Activated CD4-positive, CD25-positive, alpha-beta regulatory T cell treated with anti-CD3 and anti-CD28 coated beads, Interleukin-2, amount 50 U/mL, for 16 hours (primary cell): ENCODE data around the gene TRAPPC2L.
"Not testable (repeated sequence)": the region's sequence is repeated elsewhere in the genome, so short reads cannot be mapped to it uniquely, and the experiment has no call there.

Experiments used
- DNase-seq: peaks from one replicate; pipeline ENCODE4 v3.0.0-alpha.2; 2020; ENCODE audit warnings: low read depth, low spot score

The TRAPPC2L gene

GRCh38 chr16:88818575-88818874, 38.4 kb upstream of the TRAPPC2L start:
- DNase-seq: no peak

DNA sequence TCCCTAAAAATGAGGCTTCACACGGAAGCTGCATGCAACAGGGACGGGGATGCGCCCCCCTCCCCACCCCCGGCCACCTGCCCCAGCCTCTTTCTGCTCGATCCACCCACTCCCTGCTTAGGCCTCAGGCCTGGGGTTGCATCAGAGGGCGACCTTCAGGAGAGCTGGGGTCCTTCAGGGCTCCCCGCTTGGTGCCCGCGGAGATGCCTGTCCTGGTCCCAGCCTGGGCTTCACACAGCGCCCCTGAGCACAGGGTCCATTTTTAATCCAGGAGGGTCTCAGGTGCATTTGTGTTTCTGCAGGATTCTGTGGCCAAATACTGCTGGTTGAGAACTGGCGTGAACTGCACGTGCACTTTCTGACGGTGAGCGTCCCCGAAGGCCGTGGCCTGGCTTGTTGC, 37.8 kb upstream of the TRAPPC2L start:
- no peak for DNase-seq

DNA sequence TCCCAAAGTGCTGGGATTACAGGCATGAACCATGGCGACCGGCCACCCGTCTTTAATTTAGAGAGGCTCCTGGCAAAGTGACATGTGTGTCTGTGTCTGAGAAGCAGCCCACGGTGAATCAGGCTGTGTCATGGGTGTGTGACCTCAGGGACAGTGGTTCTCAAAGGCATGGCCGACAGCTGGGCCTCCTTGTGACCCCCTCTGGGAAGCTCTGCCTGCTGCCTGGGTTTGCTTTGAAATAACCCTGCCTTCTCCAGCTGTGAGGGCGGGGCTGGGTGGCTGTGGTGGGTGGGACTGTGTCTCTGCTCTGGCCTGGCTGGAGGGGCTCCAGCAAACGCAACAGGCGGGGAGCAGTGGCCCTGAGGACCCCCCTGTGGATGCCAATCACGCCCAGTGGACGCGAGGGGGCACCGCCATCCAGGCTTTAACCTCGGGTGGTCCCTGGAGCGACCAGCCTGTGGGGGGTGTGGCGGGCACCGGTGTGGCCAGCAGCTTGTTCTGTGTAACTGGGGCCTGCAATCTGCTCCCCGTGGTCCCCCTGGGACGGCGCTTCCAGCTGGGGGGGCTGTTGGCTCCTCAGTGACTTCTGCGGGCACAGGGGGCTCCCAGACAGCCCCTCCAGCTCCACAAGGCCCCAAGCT, 36.4 kb upstream of the TRAPPC2L start:
- no peak for DNase-seq

DNA sequence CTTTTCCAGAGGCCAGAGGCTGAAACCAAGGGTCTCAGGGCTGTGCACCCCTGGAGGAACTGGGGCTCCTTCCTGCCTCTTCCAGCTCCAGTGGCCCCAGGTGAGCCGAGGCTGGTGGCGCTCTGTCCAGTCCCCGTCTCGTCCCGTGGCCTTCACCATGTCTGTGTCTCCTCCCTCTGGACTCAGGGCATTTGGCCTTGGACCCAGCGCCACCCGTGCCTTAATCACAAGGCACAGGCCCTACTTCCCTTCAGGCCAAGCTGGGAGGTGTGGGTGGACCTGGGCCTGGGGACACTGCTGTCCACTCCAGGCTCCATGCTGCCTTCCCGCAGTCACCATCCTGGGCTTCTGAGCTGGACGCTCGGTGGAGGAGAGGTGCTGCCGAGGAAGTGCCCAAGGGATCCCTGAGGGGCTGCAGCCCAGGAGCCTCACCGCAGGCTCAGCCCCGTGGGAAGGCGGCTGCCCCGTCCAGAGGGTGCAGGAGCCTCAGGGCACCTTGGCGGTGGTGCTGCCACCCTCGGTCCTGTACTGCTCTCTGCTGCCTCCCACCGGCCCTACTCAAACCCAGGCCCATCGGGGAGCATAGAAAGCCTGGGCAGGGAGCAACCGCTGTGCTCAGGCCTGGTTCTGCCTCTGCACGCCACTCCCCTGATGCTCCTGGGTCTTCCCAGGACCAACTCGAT, 35.6 kb upstream of the TRAPPC2L start:
- no peak for DNase-seq

DNA sequence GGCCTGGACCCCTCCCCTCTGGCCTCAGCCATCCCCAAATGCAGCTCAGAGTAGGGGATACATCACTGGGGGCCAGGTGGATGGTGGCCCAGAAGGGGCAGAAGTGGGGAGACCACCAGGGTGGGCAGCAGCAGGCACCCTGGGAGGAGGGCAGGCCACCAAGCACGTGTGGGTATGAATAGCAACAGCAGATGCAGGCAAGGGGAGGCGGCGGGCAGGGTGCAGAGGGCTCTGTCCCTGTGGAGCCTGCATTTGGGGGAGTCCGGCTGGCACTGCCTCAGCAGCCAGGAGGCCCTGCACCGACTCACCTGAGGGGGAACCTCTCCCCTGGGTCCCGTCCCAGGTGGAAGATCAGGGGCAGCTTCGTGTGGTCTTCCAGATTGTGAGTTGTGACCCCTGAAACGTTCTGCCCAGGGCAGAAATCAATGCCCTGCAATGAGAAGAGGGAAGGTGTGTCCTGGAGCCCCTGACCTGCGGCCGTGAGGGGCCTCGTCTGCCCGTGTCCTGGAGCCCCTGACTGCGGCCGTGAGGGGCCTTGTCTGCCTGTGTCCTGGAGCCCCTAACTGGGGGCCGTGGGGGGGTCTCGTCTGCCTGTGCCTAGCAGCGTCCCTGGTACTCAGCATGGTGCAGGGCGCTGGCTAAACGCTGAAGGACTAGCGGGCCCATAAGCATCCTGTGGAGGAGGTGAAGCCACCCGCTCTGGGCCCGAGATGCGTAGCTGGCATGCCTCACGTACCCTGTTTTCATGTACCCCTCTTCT, 34.5 kb upstream of the TRAPPC2L start:
- DNase-seq: no peak

- DNase-seq: not testable (repeated sequence)
Measured at GRCh38 chr16:88823646-88824045, 33.3 kb upstream of the TRAPPC2L start.

GRCh38 chr16:88824256-88825077, 32.5 kb upstream of the TRAPPC2L start:
- DNase-seq: no peak

DNA sequence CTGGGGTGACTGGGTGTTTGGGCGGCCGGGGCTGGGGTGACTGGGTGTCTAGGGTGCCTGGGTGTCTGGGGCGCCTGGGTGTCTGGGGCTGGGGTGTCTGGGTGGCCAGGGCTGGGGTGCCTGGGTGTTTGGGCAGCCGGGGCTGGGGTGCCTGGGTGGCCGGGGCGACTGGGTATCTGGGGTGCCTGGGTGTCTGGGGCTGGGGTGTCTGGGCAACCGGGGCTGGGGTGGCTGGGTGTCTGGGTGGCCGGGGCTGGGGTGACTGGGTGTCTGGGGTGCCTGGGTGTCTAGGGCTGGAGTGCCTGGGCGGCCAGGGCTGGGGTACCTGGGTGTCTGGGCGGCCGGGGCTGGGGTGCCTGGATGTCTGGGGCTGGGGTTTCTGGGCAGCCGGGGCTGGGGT, 31.8 kb upstream of the TRAPPC2L start:
- no peak for DNase-seq

GRCh38 chr16:88826070-88826840, 30.7 kb upstream of the TRAPPC2L start:
- DNase-seq: no peak

DNA sequence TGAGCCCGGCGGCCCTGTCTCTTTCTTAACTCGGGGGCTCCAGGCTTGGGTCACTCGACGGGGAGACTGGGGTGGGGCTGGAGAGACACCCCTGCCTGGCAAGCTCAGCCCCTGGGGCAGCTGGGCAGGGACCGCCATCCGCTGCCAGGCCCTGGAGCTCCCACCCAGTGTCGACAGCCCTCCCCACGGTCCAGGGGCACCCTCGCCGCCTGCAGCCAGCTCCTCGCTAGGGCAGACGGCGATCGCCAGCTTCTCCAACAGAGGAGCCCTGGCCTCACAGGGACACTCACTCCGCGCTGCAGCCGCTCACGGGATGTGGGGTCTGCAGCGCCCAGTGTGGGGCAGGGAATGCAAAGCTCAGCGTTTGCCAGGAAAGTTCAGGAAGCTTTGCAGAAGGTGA, 29.2 kb upstream of the TRAPPC2L start:
- DNase-seq: no peak

DNA sequence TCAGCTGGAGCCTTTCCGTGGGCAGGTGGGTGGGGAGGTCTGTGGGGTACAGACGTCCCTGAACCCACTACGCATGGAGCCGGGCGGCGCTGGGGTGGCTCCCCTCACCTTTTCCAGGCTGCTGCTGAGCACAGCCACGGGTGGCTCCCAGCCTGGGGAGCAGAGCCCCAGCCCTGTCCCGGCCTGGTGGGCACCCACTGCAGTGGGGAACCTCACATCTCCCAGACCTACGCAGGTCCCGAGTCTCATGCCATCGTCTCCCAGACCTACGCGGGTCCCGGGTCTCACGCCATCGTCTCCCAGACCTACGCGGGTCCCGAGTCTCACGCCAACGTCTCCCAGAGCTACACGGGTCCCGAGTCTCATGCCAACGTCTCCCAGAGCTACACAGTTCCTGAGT, 28.2 kb upstream of the TRAPPC2L start:
- DNase-seq: no peak

DNA sequence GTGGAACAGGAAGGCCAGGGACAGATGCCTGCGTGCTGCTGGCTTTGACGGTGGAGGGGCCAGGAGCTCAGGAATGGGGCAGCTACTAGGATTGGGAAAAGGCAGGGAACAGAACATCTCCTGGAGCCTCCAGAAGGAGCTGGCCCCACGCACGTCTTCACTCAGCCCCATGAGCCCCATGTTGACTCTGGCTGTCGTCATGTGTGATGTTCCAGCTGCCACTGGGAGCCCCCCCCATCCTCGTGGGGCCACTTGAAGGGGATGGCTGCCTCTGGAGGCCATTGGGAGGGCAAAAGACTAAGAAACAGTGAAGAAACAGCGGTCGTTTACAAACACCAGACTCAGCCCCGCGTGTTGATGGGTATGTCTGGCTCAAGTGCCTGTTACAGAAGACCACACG, 26.7 kb upstream of the TRAPPC2L start:
- no peak for DNase-seq

GRCh38 chr16:88830783-88831182, 26.1 kb upstream of the TRAPPC2L start:
- no peak for DNase-seq

DNA sequence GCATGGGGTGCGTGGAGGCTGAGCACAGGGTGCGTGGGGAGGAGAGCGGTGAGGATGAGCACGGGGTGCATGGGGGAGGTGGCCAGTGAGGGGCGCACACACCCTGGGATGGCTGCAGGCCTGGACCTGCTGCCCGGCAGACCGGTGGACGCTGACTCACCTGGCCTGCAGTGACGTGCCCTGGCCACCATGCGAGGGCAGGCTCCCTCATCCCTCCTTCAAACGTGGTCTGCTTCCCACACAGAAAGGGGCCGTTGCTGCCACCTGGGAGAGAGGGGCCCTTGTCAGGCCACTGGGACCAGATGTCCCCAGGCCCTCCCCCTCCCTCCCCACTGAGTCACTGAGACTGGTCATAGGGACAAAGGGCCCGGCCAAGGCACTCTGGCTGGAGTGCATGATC, 25.1 kb upstream of the TRAPPC2L start:
- no peak for DNase-seq

DNA sequence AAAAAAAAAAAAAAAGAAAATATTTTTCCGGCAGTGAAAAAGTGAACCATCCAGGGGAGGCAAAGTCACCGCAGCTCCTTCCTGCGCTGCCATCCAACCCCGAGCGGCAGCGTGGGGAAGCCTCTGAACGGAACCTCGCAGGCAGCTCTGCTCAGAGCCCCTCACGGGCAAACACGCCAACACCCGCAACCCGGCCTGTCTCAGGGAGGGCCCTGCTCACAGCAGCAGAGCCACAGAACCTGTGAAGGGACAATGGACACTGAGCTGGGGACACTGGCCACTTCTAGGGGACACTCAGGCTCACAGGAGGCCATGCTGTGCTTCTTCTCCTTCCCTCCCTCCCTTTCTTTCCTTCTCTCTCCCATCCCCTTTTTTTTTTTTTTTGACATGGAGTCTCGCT, 23.8 kb upstream of the TRAPPC2L start:
- DNase-seq: no peak

DNA sequence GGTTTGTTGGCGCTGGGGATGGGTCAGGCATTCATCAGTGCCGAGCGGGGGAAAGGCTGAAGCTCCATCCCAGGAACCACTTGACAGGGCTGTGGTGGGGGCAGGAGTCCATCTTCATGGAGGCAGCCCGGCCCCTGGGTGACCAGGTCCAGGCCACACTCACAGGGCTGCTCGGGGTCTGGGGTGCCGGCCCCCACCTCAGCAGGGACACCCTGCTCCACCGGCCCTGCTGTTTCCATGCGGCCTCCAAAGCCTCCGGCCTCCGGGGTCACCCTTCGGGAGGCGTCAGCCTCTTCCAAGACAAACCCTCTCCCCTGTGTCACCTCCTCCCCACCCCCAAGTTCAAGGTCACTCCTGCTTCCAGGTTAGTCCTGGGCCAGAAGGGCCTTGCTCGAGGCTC, 22.3 kb upstream of the TRAPPC2L start:
- DNase-seq: no peak

- DNase-seq: no peak
Measured at GRCh38 chr16:88835383-88835782, 21.5 kb upstream of the TRAPPC2L start.

DNA sequence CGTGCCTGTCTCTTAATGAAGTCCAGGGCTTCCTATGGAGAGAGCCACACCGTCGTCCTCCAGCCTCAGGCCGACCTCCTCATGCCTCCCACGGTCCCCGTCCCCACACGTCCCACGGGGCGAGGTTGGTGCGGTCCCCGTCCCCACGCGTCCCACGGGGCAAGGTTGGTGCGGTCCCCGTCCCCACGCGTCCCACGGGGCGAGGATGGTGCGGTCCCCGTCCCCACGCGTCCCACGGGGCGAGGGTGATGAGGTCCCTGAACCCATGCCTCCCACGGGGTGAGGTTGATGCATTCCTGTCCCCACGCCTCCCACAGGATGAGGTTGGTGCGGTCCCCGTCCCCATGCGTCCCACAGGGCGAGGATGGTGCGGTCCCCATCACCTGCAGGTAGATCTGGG, 21.1 kb upstream of the TRAPPC2L start:
- DNase-seq: no peak

- no peak for DNase-seq
Measured at GRCh38 chr16:88836791-88837190, 20.1 kb upstream of the TRAPPC2L start.

- no peak for DNase-seq
Measured at GRCh38 chr16:88837806-88838205, 19.1 kb upstream of the TRAPPC2L start.

DNA sequence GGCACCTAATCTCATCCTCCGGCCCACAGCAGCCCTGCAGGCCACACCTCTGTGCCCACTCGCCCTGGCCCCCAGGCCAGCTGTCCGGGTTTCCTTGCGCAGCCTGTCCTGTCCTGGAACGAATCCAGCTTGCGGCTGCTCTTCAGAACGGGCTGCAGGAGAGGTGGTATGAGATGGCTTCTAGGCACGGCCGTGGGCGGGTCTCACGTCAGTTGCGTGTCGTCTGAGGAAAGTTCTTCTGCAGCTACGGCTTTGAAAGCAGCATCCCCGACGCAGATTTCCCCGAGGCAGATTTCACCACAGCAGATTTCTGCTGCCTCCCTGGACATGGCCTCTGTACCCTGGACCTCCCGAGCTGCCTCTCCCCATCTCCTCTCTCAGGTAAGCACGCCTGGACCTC, 18.4 kb upstream of the TRAPPC2L start:
- DNase-seq: no peak
